Measurements from ENCODE around the gene RAB6B. TPM values are rescaled to one million over a fixed set of nuclear protein-coding genes. Genes with fewer than 3 reads are reported as not detected.

The RAB6B gene
- polyA plus RNA-seq, 6 donors from 2014 or later: 0.15 to 0.74 (median 0.24) TPM; not detected in 1

GRCh38 chr3:133926736-133927539 lies 31.3 kb upstream of the RAB6B start:
- peak overlapping the region in 4 of 6 donors; percentile 2 to 81 (median 48) for H3K27ac Mint-ChIP-seq
- peak overlapping the region; percentile 73 to 89 (median 82) for H3K4me3 Mint-ChIP-seq
- no peaks in the 10 kb centered on the region for H3K36me3 Mint-ChIP-seq
- peaks cover 12 to 20% (median 19%) of the 10 kb centered on the region in 3 donors for H3K4me1 Mint-ChIP-seq
- ATAC-seq (ENCODE audit: low read depth in 2 of 2) (no peak), DNase-seq (peak; percentile 6)
- H3K9me3 Mint-ChIP-seq: no peaks in the 10 kb centered on the region
- H3K27me3 Mint-ChIP-seq: peaks cover 21 to 34% (median 26%) of the 10 kb centered on the region in 3 donors

DNA sequence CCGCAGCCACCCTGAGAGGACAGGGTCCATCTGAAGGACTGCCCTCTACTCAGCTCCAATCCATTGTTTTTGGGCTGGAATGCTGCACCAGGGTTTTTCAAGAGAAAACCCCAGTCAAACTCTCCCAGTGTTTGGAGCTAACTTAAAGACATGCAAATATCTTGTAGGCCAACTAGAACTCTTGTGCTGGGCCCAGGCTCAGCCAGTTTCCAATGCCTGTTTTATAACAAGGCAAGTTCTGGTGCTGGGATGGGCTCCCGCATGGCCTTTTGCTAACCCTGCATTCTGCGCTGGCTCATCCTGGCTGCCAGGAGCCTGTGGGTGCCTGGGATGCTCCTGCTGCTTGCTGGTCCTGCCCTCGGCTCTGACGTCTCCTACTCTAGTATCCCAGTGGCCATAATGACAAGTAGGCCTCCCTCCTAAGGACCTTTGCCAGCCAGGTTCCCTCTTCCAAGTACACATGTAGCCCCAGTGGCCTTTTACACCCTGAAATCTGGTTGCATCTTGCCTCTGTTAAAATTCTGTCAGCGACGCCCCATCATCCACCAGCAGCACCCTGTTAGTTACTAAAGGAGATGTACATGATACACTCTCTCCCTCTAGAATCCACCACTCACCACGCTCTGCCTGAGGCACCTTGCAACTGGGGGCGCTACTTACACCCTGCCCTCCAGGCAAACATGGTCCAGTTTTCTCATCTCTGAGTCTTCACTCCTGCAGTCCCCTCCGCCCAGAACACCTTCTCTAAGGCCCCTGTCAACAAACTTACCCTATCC lies 30.5 kb upstream of the RAB6B start:
- ATAC-seq (ENCODE audit: low read depth in 2 of 2) (no peak), DNase-seq (no peak)
- Mint-ChIP-seq H3K27ac (peak overlapping the region; percentile 2 to 81 (median 43)), H3K36me3 (no peaks in the 10 kb centered on the region), H3K4me3 (peak overlapping the region in 4 of 8 donors; percentile 58 to 89 (median 72)), H3K9me3 (no peaks in the 10 kb centered on the region), H3K27me3 (peaks cover 21 to 34% (median 26%) of the 10 kb centered on the region in 3 donors), H3K4me1 (peaks cover 12 to 20% (median 19%) of the 10 kb centered on the region in 3 donors)

- peak overlapping the region in 1 of 6 donors; percentile 47 for H3K27ac Mint-ChIP-seq
- peaks cover 29 to 41% (median 32%) of the 10 kb centered on the region in 3 donors for H3K27me3 Mint-ChIP-seq
- peaks cover 0 to under 1% (median 0%) of the 10 kb centered on the region in 7 donors for H3K9me3 Mint-ChIP-seq
- peaks cover 0 to under 1% of the 10 kb centered on the region in 2 donors for H3K36me3 Mint-ChIP-seq
- ATAC-seq (ENCODE audit: low read depth in 2 of 2) (no peak), DNase-seq (no peak)
- H3K4me3 Mint-ChIP-seq: no peak overlapping the region
- H3K4me1 Mint-ChIP-seq: peaks cover 12 to 20% (median 16%) of the 10 kb centered on the region in 3 donors
These were observed 28.4 kb upstream of the RAB6B start for GRCh38 chr3:133924041-133924440.

- H3K4me1 Mint-ChIP-seq: peaks cover 1 to 3% (median 3%) of the 10 kb centered on the region in 3 donors
- no peak overlapping the region for H3K27ac Mint-ChIP-seq
These were observed 25.9 kb upstream of the RAB6B start for GRCh38 chr3:133921592-133921991.

GRCh38 chr3:133917144-133917543 lies 21.5 kb upstream of the RAB6B start:
- H3K9me3 Mint-ChIP-seq: peaks cover 3 to 12% (median 6%) of the 10 kb centered on the region in 7 donors
- H3K4me1 Mint-ChIP-seq: no peaks in the 10 kb centered on the region
- H3K27me3 Mint-ChIP-seq: peaks cover 21 to 36% (median 30%) of the 10 kb centered on the region in 3 donors
- no peak overlapping the region for H3K27ac Mint-ChIP-seq
- H3K36me3 Mint-ChIP-seq: peaks cover 8 to 11% of the 10 kb centered on the region in 2 donors
- ATAC-seq (ENCODE audit: low read depth in 2 of 2) (no peak), DNase-seq (no peak)
- no peak overlapping the region for H3K4me3 Mint-ChIP-seq

More at GRCh38 chr3:133921592-133921991, 25.9 kb upstream of the RAB6B start:
- peaks cover 27 to 41% (median 29%) of the 10 kb centered on the region in 3 donors for H3K27me3 Mint-ChIP-seq
- peaks cover 3 to 12% (median 6%) of the 10 kb centered on the region in 7 donors for H3K9me3 Mint-ChIP-seq
- DNase-seq: no peak
- ATAC-seq (ENCODE audit: low read depth in 2 of 2): no peak
- no peak overlapping the region for H3K4me3 Mint-ChIP-seq
- peaks cover 8 to 11% of the 10 kb centered on the region in 2 donors for H3K36me3 Mint-ChIP-seq

- Mint-ChIP-seq H3K27me3 (peaks cover 21 to 36% (median 30%) of the 10 kb centered on the region in 3 donors), H3K36me3 (peaks cover 8 to 11% of the 10 kb centered on the region in 2 donors), H3K9me3 (peaks cover 3 to 12% (median 6%) of the 10 kb centered on the region in 7 donors), H3K27ac (no peak overlapping the region), H3K4me1 (no peaks in the 10 kb centered on the region), H3K4me3 (no peak overlapping the region)
- ATAC-seq (ENCODE audit: low read depth in 2 of 2) (no peak), DNase-seq (no peak)
These were observed 20.3 kb upstream of the RAB6B start for GRCh38 chr3:133915685-133916658.

GRCh38 chr3:133914839-133915600 lies 19.3 kb upstream of the RAB6B start:
- H3K4me3 Mint-ChIP-seq: no peak overlapping the region
- H3K9me3 Mint-ChIP-seq: peaks cover 3 to 12% (median 6%) of the 10 kb centered on the region in 7 donors
- peaks cover 8 to 11% of the 10 kb centered on the region in 2 donors for H3K36me3 Mint-ChIP-seq
- peaks cover 20 to 33% (median 31%) of the 10 kb centered on the region in 3 donors for H3K27me3 Mint-ChIP-seq
- H3K4me1 Mint-ChIP-seq: no peaks in the 10 kb centered on the region
- no peak for DNase-seq
- H3K27ac Mint-ChIP-seq: no peak overlapping the region
- ATAC-seq (ENCODE audit: low read depth in 2 of 2): no peak

DNA sequence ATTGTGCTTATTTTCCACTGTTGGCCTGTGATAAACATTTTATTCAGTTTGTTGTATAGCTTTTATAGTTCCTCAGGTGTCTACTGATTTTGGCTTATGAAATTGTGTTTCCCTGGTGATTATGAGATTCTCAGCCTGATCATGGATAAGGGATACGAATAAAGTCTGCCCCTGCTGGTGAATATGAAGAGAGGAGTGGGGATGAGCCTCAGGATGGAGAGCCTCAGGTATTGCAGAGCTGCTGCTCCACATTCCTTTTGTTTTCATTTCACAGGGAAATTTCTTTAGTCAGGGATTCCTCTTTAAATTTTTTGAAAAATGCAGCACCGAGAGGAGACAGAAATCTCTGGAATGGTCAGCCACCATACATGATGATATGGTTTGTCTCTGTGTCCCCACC lies 14.7 kb upstream of the RAB6B start:
- H3K27me3 Mint-ChIP-seq: peaks cover 6 to 17% (median 8%) of the 10 kb centered on the region in 3 donors
- ATAC-seq (ENCODE audit: low read depth in 2 of 2) (no peak), DNase-seq (no peak)
- no peaks in the 10 kb centered on the region for H3K9me3 Mint-ChIP-seq
- H3K4me3 Mint-ChIP-seq: no peak overlapping the region
- no peaks in the 10 kb centered on the region for H3K36me3 Mint-ChIP-seq
- no peak overlapping the region for H3K27ac Mint-ChIP-seq
- H3K4me1 Mint-ChIP-seq: no peaks in the 10 kb centered on the region

DNA sequence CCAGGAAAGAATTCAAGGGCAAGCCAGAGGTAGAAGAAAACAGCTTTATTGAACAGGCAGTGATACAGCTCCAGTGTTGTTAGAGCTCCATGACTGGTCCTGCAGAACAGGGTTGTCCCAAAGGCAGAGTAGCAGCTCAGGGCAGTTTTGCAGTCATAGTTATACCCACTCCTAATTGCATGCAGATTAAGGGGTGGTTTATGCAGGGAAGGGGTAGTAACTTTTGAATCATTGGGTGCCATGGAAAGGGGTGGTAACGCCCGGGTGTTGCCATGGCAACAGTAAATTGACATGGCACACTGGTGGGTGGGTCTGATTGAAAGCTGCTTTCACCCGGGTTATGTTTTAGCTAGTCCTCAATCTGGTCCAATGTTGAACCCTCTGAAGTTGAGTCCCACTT lies 9.7 kb upstream of the RAB6B start:
- DNase-seq (no peak), ATAC-seq (ENCODE audit: low read depth in 2 of 2) (no peak)
- Mint-ChIP-seq H3K9me3 (peaks cover 0 to 14% (median 6%) of the 10 kb centered on the region in 7 donors), H3K4me1 (no peaks in the 10 kb centered on the region), H3K4me3 (no peak overlapping the region), H3K27ac (no peak overlapping the region), H3K27me3 (peaks cover 14 to 33% (median 22%) of the 10 kb centered on the region in 3 donors), H3K36me3 (no peaks in the 10 kb centered on the region)

DNA sequence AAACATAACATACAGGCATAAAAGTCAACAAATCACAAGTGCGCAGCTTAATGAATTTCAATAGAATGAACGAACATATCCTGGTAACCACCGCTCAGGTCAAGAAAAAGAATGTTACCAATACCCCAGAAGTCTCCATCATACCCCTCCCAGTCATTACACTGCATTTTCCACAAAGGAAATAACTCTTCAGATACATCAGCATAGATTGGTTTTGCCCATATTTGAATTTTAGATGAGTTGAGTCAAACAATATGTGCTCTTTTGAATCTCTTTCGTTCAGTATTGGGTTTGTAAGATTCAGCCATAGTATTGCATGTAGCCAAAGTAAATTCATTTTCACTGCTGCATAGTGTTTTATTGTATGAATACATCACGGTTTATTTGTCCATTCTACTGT lies 6.2 kb upstream of the RAB6B start:
- H3K27me3 Mint-ChIP-seq: peaks cover 25 to 45% (median 32%) of the 10 kb centered on the region in 3 donors
- ATAC-seq (ENCODE audit: low read depth in 2 of 2) (no peak), DNase-seq (no peak)
- no peak overlapping the region for H3K4me3 Mint-ChIP-seq
- H3K9me3 Mint-ChIP-seq: peaks cover 0 to 14% (median 6%) of the 10 kb centered on the region in 7 donors
- no peak overlapping the region for H3K27ac Mint-ChIP-seq
- H3K4me1 Mint-ChIP-seq: peaks cover 0 to 1% (median 0%) of the 10 kb centered on the region in 3 donors
- no peaks in the 10 kb centered on the region for H3K36me3 Mint-ChIP-seq

- Mint-ChIP-seq H3K4me3 (no peak overlapping the region), H3K27me3 (peaks cover 33 to 48% (median 39%) of the 10 kb centered on the region in 3 donors), H3K27ac (peak overlapping the region in 1 of 6 donors; percentile 34), H3K4me1 (peaks cover 0 to 8% (median 0%) of the 10 kb centered on the region in 3 donors), H3K9me3 (peaks cover 0 to 14% (median 6%) of the 10 kb centered on the region in 7 donors), H3K36me3 (no peaks in the 10 kb centered on the region)
- ATAC-seq (ENCODE audit: low read depth in 2 of 2) (no peak), DNase-seq (no peak)
These were observed 5.4 kb upstream of the RAB6B start for GRCh38 chr3:133901083-133901482.

GRCh38 chr3:133899311-133899710 lies 3.6 kb upstream of the RAB6B start:
- ATAC-seq (ENCODE audit: low read depth in 2 of 2) (no peak), DNase-seq (no peak)
- Mint-ChIP-seq H3K9me3 (peaks cover 0 to 14% (median 6%) of the 10 kb centered on the region in 7 donors), H3K27ac (no peak overlapping the region), H3K4me1 (peaks cover 0 to 10% (median 6%) of the 10 kb centered on the region in 3 donors), H3K27me3 (peaks cover 28 to 48% (median 42%) of the 10 kb centered on the region in 3 donors), H3K4me3 (no peak overlapping the region), H3K36me3 (no peaks in the 10 kb centered on the region)

Data from naive B cell (primary cell).